Right lobe of liver (tissue), 4 donors: Measurements from ENCODE around the gene CUX1.
"Not testable (repeated sequence)": the region's sequence is repeated elsewhere in the genome, so short reads cannot be mapped to it uniquely, and the experiment has no call there.

Source experiments
- POLR2A ChIP-seq: fragments of 450-650 bp; IDR thresholded peaks from one replicate; pipeline ENCODE4 v1.6.1; 2017; ENCODE audit warnings: antibody characterized with exemption, mild to moderate bottlenecking
- TF ChIP-seq, protein P1 (sequence below), 4 donors: fragments of 200-600 bp in 3 of 4; fragments of 450-650 bp in 1 of 4; IDR thresholded peaks; one replicate each; pipeline versions ENCODE4 v1.5.1 to v1.8.0; 2016 to 2022; ENCODE audit warnings: antibody characterized with exemption in 4 of 4, mild to moderate bottlenecking in 2 of 4
- donor health status: DM: no; HTN: no; CAD: no.
- donor health status: DM: no; HTN: no; CAD: no.
- donor health status: DM: no; HTN: yes; CAD: no.

DNA sequence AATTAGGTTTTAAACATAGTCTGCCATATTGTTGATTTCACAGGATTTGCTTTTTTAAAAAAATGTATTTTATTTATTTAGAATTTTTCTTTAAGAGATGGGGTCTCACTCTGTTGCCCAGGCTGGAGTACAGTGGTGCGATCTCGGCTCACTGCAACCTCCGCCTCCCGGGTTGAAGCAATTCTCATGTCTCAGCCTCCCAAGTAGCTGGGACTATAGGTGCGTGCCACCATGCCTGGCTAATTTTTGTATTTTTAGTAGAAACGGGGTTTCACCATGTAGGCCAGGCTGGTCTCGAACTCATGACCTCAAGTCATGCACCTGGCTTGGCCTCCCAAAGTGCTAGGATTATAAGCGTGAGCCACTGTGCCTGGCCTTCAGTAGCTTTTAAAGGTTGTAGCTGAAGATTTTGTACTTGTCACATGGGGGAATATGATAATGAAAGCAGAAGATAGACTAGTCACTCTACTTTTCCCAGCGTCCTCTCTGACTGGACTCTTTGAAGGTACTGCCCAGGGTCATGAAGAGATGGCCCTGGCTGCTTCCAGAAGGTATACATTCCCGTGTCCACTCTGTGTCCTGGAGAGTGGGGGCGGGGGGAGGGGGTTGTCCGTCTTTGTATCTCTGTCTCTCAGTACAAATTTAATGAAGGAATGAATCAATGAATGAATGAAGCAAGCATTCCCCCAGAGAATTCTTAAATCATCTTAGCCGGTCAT is 194.8 kb downstream of the CUX1 start:
- TF ChIP-seq, protein P1, sequence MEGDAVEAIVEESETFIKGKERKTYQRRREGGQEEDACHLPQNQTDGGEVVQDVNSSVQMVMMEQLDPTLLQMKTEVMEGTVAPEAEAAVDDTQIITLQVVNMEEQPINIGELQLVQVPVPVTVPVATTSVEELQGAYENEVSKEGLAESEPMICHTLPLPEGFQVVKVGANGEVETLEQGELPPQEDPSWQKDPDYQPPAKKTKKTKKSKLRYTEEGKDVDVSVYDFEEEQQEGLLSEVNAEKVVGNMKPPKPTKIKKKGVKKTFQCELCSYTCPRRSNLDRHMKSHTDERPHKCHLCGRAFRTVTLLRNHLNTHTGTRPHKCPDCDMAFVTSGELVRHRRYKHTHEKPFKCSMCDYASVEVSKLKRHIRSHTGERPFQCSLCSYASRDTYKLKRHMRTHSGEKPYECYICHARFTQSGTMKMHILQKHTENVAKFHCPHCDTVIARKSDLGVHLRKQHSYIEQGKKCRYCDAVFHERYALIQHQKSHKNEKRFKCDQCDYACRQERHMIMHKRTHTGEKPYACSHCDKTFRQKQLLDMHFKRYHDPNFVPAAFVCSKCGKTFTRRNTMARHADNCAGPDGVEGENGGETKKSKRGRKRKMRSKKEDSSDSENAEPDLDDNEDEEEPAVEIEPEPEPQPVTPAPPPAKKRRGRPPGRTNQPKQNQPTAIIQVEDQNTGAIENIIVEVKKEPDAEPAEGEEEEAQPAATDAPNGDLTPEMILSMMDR (IDR thresholded peaks at IDR 0.05): not testable (repeated sequence)
- TF ChIP-seq POLR2A: not testable (repeated sequence)
